NCI-H1436 treated with DMSO at 0.1 percent for 48 hours (cell line): ENCODE results near the gene CCDC106.

ENCODE experiments used
- DNase-seq: peaks from one replicate; lab custom pipeline; 2025; lab: John Stamatoyannopoulos, UW

The CCDC106 gene

GRCh38 chr19:55647732-55648584 lies at the start of gene CCDC106:
TSS of gene CCDC106 (plus strand) at chr19:55648212. CDS start at chr19:55649047, 835 bp downstream.
- no peak for DNase-seq

DNA sequence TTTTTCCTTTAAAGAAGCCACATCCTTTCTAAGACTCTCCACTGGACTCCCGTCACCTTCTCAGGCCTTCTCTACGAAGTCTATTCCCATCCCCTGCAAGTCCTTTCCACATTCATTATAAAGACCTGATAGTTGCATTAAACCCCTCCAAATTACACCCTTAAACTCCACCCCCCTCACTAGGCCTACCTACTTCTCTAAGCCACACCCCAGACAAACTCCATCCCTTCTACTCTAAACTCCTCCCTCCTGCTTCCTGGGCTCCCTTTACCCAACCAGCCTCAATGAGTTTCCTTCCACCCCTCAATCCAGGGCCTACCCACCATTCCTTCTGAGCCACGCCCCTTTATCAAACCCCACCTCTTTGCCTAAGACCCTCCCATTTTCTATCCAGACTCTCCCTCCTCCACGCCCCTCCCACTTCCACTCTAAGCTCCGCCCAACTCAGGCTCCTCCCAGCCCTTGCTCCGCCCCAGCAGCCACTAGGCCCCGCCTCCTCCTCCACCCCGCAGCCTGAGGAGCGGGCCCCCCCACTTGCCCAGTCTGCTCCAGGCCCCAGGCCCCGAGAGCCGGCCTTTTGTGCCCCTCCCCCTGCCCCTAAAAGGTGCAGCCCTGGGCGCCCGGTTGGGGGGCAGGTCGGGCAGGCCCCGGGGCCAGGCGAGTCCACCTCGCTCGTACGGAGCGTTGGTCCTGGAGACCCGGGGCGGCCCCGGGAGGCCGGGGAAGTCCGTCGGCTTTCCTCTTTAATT lies 49.1 kb upstream of the CCDC106 start:
- peak; percentile 94 for DNase-seq

GRCh38 chr19:55599468-55599841 lies 48.6 kb upstream of the CCDC106 start, which contains the start of gene FIZ1:
TSS of gene FIZ1 (minus strand) at chr19:55599517. CDS start at chr19:55597865, 1,652 bp downstream.
- DNase-seq: peak; percentile 96

GRCh38 chr19:55599842-55600661 lies 48.0 kb upstream of the CCDC106 start, which contains the start of gene ZNF524:
TSS of gene ZNF524 (plus strand) at chr19:55600288. CDS start at chr19:55602113, 1,825 bp downstream.
- DNase-seq: peak; percentile 95

DNA sequence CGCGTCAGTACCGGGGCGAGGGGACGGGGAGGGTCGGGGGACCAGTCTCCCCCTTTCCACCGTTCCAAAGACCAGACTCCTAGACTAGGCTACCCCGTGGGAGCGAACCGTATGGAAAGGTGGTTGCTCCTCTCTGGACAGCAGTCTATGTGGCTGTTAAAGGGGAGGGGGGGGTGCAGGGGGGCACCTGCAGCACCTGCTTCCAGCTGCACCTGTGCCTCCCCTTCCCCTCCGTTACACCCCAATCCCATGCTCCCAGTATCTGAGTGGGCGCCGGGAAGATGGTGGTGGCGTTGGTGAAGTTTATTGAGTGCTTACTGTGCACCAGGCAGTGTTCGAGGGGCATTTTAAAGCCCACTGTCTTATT lies 47.4 kb upstream of the CCDC106 start:
- DNase-seq: no peak

DNA sequence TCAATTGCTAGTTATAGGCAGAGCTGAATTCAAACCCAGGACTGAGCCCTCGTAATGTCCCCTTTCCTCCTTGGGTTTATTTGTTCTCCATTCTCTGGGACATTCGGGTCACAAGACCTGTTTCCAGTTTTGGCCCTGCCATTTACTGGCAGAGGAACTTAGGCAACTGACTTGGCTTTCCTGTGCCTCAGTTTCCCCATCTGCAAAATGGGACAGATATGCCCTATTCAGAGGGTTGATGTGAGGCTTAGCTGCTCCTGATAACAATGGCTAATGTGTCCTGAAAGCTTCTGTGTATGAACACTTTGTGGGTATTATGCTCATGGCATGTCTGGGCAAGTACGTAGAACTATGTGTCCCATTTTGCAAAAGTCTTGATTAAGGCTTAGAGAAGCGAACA lies 46.9 kb upstream of the CCDC106 start:
- DNase-seq: no peak

GRCh38 chr19:55602104-55603001 lies 45.7 kb upstream of the CCDC106 start:
- DNase-seq: no peak

GRCh38 chr19:55603115-55603514 lies 44.9 kb upstream of the CCDC106 start:
- DNase-seq: no peak

DNA sequence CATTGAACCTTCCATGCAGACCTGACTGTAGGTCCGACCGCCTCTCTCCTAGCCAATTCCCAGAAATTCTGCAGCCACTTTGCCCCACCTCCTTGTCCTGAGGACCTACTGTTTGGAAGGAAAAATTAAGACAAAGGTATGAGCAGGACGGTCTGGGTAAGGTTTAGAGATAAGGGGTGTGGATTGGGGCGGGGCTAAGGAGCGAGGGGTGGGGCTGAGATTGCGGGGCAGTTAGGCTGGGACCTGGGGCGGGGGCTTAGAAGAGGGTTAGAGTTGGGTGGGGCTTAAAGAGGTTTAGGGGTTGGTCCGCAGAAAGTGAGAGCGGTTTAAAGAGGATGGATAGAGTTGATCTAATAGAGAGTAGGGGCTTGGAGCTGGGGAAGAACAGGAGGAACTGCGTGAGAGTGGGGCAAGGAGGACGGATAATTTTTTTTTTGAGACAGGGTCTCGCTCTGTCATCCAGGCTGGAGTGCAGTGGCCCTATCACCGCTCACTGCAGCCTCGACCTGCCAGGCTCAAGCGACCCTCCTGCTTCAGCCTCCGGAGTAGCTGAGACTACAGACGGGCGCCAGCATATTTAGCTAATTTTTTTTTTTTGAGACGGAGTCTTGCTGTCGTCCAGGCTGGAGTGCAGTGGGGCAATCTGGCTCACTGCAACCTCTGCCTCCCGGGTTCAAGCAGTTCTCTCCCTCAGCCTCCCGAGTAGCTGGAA lies 44.3 kb upstream of the CCDC106 start:
- no peak for DNase-seq

GRCh38 chr19:55605207-55605636 lies 42.8 kb upstream of the CCDC106 start:
- DNase-seq: peak; percentile 91

- peak; percentile 18 for DNase-seq
Observed at GRCh38 chr19:55605637-55606470, 42.2 kb upstream of the CCDC106 start, which contains the start of gene ZNF865. TSS of gene ZNF865 (plus strand) at chr19:55605647. CDS start at chr19:55613619, 7,972 bp downstream.

GRCh38 chr19:55606471-55606787 lies 41.6 kb upstream of the CCDC106 start:
- DNase-seq: no peak

GRCh38 chr19:55606817-55607216 lies 41.2 kb upstream of the CCDC106 start:
- no peak for DNase-seq

DNA sequence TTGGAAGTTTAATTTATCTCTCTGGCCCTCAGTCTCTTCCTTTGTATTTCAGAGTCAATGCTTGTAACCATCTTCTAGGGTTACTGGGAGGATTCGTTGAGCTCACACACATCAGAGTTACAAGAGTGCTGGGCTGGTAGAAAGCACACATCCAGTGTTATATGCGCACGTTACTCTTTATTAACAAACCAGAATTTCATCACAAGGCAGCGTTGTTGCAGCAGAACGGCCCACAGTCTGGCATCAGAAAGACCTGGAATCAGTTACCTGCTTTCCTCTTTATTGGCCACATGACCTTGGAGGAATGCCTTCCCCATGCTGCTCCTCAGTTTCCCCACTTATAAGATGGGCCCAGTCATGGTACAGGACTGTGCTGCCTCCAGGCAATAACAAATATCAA lies 38.7 kb upstream of the CCDC106 start:
- DNase-seq: no peak

DNA sequence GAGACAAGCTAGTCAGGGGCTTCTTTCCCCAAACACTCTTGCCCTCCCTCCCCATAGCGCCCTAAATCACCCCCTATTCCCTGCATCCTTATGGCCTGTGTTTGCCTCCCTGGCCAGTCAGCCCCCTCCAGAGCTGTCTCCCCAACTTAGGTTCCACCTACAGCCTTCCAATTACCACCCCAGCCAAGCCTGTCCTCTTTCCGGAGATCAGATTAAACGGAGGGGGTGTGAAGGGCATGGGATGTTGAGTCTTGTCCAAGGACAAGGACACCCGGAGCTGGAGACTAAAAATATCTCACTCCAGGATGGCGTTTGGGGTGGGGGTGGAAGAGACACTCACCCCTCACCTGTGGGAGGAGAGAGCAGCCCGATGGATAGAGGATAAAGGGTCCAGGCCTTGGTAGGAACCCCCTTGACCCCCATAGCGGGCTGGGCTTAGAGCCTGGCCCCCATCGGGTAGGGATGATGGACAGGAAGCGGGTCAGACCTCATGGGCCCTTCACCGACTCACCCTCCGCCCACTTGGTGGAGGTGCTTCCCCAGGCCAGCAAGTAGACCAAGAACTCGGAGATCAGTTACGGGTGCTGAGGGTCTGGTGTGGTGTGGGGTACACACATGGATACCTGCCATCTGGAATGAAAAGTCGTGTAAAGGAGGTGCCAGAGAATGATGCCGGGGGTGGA lies 36.6 kb upstream of the CCDC106 start:
- no peak for DNase-seq

DNA sequence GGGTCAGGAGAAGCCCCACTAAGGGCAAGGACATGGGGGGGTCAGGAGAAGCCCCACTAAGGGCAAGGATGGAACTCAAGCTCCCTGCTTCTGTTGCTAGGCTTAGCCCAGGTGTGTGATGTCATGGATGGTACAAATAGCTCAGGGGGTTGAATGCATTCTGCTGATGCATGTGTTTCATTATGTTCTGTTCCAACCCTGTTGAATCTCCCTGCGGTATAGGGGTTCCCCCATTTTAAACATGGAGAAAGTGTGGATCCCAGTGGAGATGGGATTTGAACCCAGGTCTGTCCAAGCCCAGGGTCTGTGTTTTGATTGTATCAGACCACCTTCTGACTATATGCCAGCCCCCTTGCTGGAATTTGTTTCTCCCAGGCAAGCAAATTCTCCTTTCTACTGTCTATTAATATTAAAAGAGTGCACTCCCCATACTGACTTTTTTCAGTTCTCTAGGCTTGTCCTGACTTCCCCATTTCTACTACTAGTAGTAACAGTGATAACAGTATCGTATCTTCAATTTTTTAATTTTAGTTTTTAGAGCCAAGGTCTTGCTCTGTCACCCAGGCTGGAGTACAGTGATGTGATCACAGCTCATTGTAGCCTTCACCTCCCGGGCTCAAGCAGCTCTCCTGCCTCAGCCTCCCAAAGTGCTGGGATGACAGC lies 35.9 kb upstream of the CCDC106 start:
- DNase-seq: no peak

DNA sequence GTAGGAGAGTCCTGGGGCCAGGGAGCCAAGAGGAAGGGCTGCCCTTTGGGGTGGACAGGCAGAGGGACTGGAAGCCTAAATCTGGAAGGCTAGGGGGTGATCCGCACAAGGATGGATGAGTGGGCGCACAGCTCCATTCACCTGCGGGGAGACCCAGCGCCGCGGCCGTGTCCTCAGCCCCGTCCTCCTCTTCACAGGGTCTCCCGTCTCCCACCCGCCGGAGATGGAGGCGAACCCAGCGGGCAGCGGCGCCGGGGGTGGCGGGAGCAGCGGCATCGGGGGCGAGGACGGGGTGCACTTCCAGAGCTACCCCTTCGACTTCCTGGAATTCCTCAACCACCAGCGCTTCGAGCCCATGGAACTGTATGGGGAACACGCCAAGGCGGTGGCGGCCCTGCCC lies 34.6 kb upstream of the CCDC106 start:
- no peak for DNase-seq

- DNase-seq: no peak
Observed at GRCh38 chr19:55613930-55614710, 33.9 kb upstream of the CCDC106 start.
